A549 (cell line): Measurements from ENCODE around the gene ICAM4. TPM values are rescaled to one million over a fixed set of nuclear protein-coding genes. Genes with fewer than 3 reads are reported as not detected.

ENCODE experiments used
- ATAC-seq, 2 experiments: fragments of 200-7000 bp in 1 of 2; fragments of >200 bp in 1 of 2; cut with Nextera tagmentation in 1 of 2; cut with Tn5 transposase in 1 of 2; 3 replicates each; pipeline versions ENCODE4 v1.8.0 to v1.9.1; 2018 to 2020; ENCODE audit warnings: mild to moderate bottlenecking in 1 of 2, moderate library complexity in 1 of 2
- CTCF ChIA-PET: fragments of 300-600 bp; sonication (Branson Sonifier 250); formaldehyde crosslinking; extraction: SDS; loops from one replicate; lab custom pipeline; 2021; ENCODE audit warnings: antibody characterized with exemption, inconsistent platforms; lab: Yijun Ruan, JAX
- POLR2A ChIA-PET: fragments of 350-600 bp; formaldehyde crosslinking; extraction: SDS; loops from one replicate; lab custom pipeline; 2021; ENCODE audit warnings: antibody characterized with exemption, inconsistent platforms; lab: Yijun Ruan, JAX
- DNase-seq, 2 experiments: peaks; one replicate each; pipeline versions ENCODE4 v3.0.0 to v3.0.0-alpha.2; 2011 to 2016; ENCODE audit warnings: low read depth in 1 of 2, low spot score in 1 of 2
- FAIRE-seq: peaks from 2 replicates; lab custom pipeline; 2011; peaks lifted over from hg19 to GRCh38; lab: Jason Lieb, UNC
- H3K27ac ChIP-seq, 2 experiments: fragments of >200 bp; sonication (Bioruptor Twin); formaldehyde crosslinking; 3 replicates each; pipeline ENCODE4 v1.5.1; 2016 to 2017
- H3K4me1 ChIP-seq: fragments of >200 bp; sonication (Bioruptor Twin); formaldehyde crosslinking; 3 replicates; pipeline ENCODE4 v1.6.1; 2016
- H3K4me2 ChIP-seq: fragments of >200 bp; sonication (Bioruptor Twin); formaldehyde crosslinking; 3 replicates; pipeline ENCODE4 v1.6.1; 2016
- H3K4me3 ChIP-seq: fragments of >200 bp; sonication (Bioruptor Twin); formaldehyde crosslinking; 3 replicates; pipeline ENCODE4 v1.5.1; 2016
- H3K9me3 ChIP-seq: fragments of >200 bp; sonication (Bioruptor Twin); formaldehyde crosslinking; 3 replicates; pipeline ENCODE4 v1.6.1; 2016
- BHLHE40 ChIP-seq: IDR thresholded peaks from 2 replicates; pipeline ENCODE4 v1.6.1; 2012; ENCODE audit warnings: low read depth, low read length, inconsistent platforms
- CEBPB ChIP-seq, 2 experiments: fragments of >200 bp in 1 of 2; sonication (Bioruptor Twin) in 1 of 2; formaldehyde crosslinking in 1 of 2; IDR thresholded peaks; 2 replicates each; pipeline ENCODE4 v1.6.1; 2012 to 2016
- ESRRA ChIP-seq: fragments of 150-350 bp; IDR thresholded peaks from 2 replicates; pipeline ENCODE4 v1.6.1; 2014; ENCODE audit warnings: mild to moderate bottlenecking, low read length, borderline replicate concordance
- FOSB ChIP-seq: fragments of 250-450 bp; sonication (Bioruptor Pico); IDR thresholded peaks from 2 replicates; pipeline ENCODE4 v1.5.0; 2020; ENCODE audit warnings: mild to moderate bottlenecking, moderate library complexity
- FOXS1 ChIP-seq: fragments of 250-450 bp; sonication (Bioruptor Pico); IDR thresholded peaks from 2 replicates; pipeline ENCODE4 v1.5.0; 2020; ENCODE audit warnings: mild to moderate bottlenecking, moderate library complexity
- HOXA7 ChIP-seq: fragments of 250-450 bp; sonication (Bioruptor Pico); IDR thresholded peaks from 2 replicates; pipeline ENCODE4 v1.5.0; 2020; ENCODE audit warnings: mild to moderate bottlenecking, moderate library complexity
- HOXB13 ChIP-seq: fragments of 250-450 bp; sonication (Bioruptor Pico); IDR thresholded peaks from 2 replicates; pipeline ENCODE4 v1.5.0; 2020; ENCODE audit warnings: low read depth, mild to moderate bottlenecking, moderate library complexity
- HOXB5 ChIP-seq: fragments of 250-450 bp; sonication (Bioruptor Pico); IDR thresholded peaks from 2 replicates; pipeline ENCODE4 v1.5.0; 2020; ENCODE audit warnings: mild to moderate bottlenecking, moderate library complexity
- JUN ChIP-seq, 2 experiments: fragments of >200 bp; sonication (Bioruptor Twin); formaldehyde crosslinking; IDR thresholded peaks; 2 replicates in 1 of 2; 3 replicates in 1 of 2; pipeline ENCODE4 v1.6.1; 2016 to 2017
- JUNB ChIP-seq: fragments of >200 bp; sonication (Bioruptor Twin); formaldehyde crosslinking; IDR thresholded peaks from 2 replicates; pipeline ENCODE4 v1.6.1; 2016
- KDM1A ChIP-seq: fragments of 200-600 bp; sonication (generic); IDR thresholded peaks from 2 replicates; pipeline ENCODE4 v1.6.1; 2016; ENCODE audit warnings: low read depth, mild to moderate bottlenecking
- MAFK ChIP-seq: fragments of 450-650 bp; IDR thresholded peaks from 2 replicates; pipeline ENCODE4 v1.6.1; 2014; ENCODE audit not compliant: partially characterized antibody
- MAZ ChIP-seq: fragments of 150-350 bp; IDR thresholded peaks from 2 replicates; pipeline ENCODE4 v1.6.1; 2014; ENCODE audit warnings: antibody characterized with exemption, low read depth, low read length, borderline replicate concordance
- MYC ChIP-seq: IDR thresholded peaks from 2 replicates; pipeline ENCODE4 v1.6.1; 2012; ENCODE audit warnings: mild to moderate bottlenecking, inconsistent platforms, low read length, improper control_type of control experiment, borderline replicate concordance
- NPAS2 ChIP-seq: fragments of 250-450 bp; sonication (Bioruptor Pico); IDR thresholded peaks from 2 replicates; pipeline ENCODE4 v1.8.0; 2022; ENCODE audit warnings: mild to moderate bottlenecking, moderate library complexity, borderline replicate concordance
- PHF8 ChIP-seq: fragments of 200-600 bp; sonication (generic); IDR thresholded peaks from 2 replicates; pipeline ENCODE4 v1.6.1; 2016; ENCODE audit warnings: low read depth, mild to moderate bottlenecking, antibody characterized with exemption, moderate library complexity, borderline replicate concordance
- POLR2A ChIP-seq: IDR thresholded peaks from 2 replicates; pipeline ENCODE4 v1.6.1; 2012; ENCODE audit warnings: mild to moderate bottlenecking, low read length
- POLR2AphosphoS2 ChIP-seq: conservative IDR thresholded peaks from 2 replicates; pipeline ENCODE4 v1.6.1; 2012; ENCODE audit warnings: low read length, improper control_type of control experiment, inconsistent platforms
- RARB ChIP-seq: fragments of 250-450 bp; sonication (Bioruptor Pico); IDR thresholded peaks from 2 replicates; pipeline ENCODE4 v1.8.0; 2021; ENCODE audit warnings: mild to moderate bottlenecking, moderate library complexity
- RFX5 ChIP-seq: fragments of 450-650 bp; IDR thresholded peaks from 2 replicates; pipeline ENCODE4 v1.7.1; 2014; ENCODE audit warnings: antibody characterized with exemption, mild to moderate bottlenecking, moderate library complexity
- RNF2 ChIP-seq: fragments of 200-600 bp; sonication (generic); IDR thresholded peaks from 2 replicates; pipeline ENCODE4 v1.6.1; 2016; ENCODE audit warnings: low read depth, mild to moderate bottlenecking, antibody characterized with exemption, moderate library complexity, borderline replicate concordance
- TP53 ChIP-seq: fragments of 250-450 bp; sonication (Bioruptor Pico); IDR thresholded peaks from 2 replicates; pipeline ENCODE4 v1.5.0; 2021; ENCODE audit warnings: mild to moderate bottlenecking, moderate library complexity
- ZFP36 ChIP-seq: fragments of 450-650 bp; IDR thresholded peaks from 2 replicates; pipeline ENCODE4 v1.6.1; 2014; ENCODE audit warnings: borderline replicate concordance; ENCODE audit not compliant: partially characterized antibody
- ZNF302 ChIP-seq: fragments of 250-450 bp; sonication (Bioruptor Pico); IDR thresholded peaks from 2 replicates; pipeline ENCODE4 v1.9.0; 2021; ENCODE audit warnings: inconsistent platforms, mild to moderate bottlenecking, moderate library complexity
- ZSCAN20 ChIP-seq: fragments of 250-450 bp; sonication (Bioruptor Pico); IDR thresholded peaks from 2 replicates; pipeline ENCODE4 v1.8.0; 2022; ENCODE audit warnings: mild to moderate bottlenecking, moderate library complexity
- WGBS: methylation state at CpG from one replicate; pipeline ENCODE4 v1.1.6; 2017; ENCODE audit errors: missing lambda C conversion rate; 5-methylcytosine and 5-hydroxymethylcytosine counted together
- polyA plus RNA-seq, 4 experiments: library from polyadenylated mRNA; depleted of rRNA in 3 of 4; stranded (reverse); fragments of >200 nt; fragmentation: RNase III in 1 of 4; extraction: RNeasy Plus Mini Kit Qiagen cat#74134 plus additional on column Dnase treatment in 1 of 4; gene quantifications; 2 replicates in 3 of 4; 3 replicates in 1 of 4; pipeline ENCODE4 v1.2.3, GENCODE V29; 2011 to 2017
- TF ChIP-seq, protein P1 (sequence below): fragments of >200 bp; sonication (Bioruptor Twin); formaldehyde crosslinking; IDR thresholded peaks from 2 replicates; pipeline ENCODE4 v1.6.1; 2016
- TF ChIP-seq, protein P2 (sequence below): fragments of >200 bp; sonication (Bioruptor Twin); formaldehyde crosslinking; IDR thresholded peaks from 3 replicates; pipeline ENCODE4 v1.6.1; 2016
- TF ChIP-seq, protein P3 (sequence below): fragments of 150-350 bp; IDR thresholded peaks from 2 replicates; pipeline ENCODE4 v1.6.1; 2014; ENCODE audit warnings: low read depth, mild to moderate bottlenecking, low read length

ICAM4 gene
- polyA plus RNA-seq, 2 of the 4 experiments (the other 2 are of a cell fraction): not detected

DNA sequence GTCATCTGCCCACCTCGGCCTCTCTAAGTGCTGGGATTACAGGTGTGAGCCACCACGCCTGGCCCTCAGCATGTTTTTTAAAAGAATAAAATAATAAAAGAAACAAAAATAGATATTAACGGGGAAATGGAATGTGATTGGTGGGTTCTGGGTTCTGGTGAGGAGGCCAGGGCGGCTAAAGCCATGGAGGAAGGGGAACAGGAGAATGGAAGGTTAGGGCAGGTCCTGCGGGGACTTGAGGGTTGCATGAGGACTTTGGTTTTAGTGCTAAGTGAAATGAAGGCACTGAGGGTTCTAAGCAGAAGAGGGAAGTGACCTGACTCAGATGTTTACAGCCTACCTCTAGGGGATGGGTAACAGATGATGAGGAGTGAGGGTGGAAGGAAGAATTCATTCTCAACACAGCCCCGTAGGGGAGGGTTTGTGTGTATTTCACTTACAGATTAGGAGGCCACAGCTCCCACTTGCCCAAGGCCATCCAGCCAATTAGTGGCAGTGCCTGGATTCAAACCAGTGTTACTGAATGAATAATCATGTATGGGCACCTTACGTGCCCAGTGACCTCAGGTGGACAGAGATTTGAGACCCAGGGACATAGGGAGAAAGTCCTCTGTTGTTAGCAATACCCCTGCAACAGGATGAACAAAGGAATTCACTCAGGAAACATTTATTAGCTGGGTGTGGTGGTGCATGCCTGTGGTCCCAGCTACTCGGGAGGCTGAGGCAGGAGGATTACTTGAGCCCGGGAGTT, 41.4 kb upstream of the ICAM4 start:
- ChIA-PET POLR2A (no interaction called here), CTCF (interaction anchor here (1.0 to 1.4 kb wide), 3 partner anchors 13 to 23 kb away, joined by 3 to 7 read pairs (median 5); no protein-coding TSS in a partner anchor)
- FAIRE-seq (no peak), DNase-seq (no peak), ATAC-seq (no peak; a peak in 1 of 6 replicates)
- Histone ChIP-seq H3K27ac (no peak overlapping the region), H3K4me3 (no peak overlapping the region), H3K9me3 (no peaks in the 10 kb centered on the region), H3K4me2 (no peak overlapping the region), H3K4me1 (no peaks in the 10 kb centered on the region)
- no peak for TF ChIP-seq RFX5
- no peak for TF ChIP-seq RNF2
- TF ChIP-seq, protein P1, sequence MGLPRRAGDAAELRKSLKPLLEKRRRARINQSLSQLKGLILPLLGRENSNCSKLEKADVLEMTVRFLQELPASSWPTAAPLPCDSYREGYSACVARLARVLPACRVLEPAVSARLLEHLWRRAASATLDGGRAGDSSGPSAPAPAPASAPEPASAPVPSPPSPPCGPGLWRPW: no peak
- TF ChIP-seq MAZ: no peak
- TF ChIP-seq CEBPB (IDR thresholded peaks at IDR 0.05): no peak
- no peak for TF ChIP-seq JUNB
- TF ChIP-seq, protein P2, sequence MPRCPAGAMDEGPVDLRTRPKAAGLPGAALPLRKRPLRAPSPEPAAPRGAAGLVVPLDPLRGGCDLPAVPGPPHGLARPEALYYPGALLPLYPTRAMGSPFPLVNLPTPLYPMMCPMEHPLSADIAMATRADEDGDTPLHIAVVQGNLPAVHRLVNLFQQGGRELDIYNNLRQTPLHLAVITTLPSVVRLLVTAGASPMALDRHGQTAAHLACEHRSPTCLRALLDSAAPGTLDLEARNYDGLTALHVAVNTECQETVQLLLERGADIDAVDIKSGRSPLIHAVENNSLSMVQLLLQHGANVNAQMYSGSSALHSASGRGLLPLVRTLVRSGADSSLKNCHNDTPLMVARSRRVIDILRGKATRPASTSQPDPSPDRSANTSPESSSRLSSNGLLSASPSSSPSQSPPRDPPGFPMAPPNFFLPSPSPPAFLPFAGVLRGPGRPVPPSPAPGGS: no peak
- TF ChIP-seq JUN (IDR thresholded peaks at IDR 0.05): no peak
- no peak for TF ChIP-seq TP53 (CRISPR knock-in tag)
- no peak for TF ChIP-seq HOXB13 (CRISPR knock-in tag)
- TF ChIP-seq POLR2AphosphoS2: no peak
- no peak for TF ChIP-seq MAFK
- TF ChIP-seq ZFP36: no peak
- TF ChIP-seq HOXB5: no peak
- TF ChIP-seq FOXS1 (CRISPR knock-in tag): no peak
- no peak for TF ChIP-seq ZSCAN20 (CRISPR knock-in tag)
- TF ChIP-seq BHLHE40: no peak
- no peak for TF ChIP-seq NPAS2 (CRISPR knock-in tag)
- TF ChIP-seq HOXA7 (CRISPR knock-in tag): no peak
- WGBS: 64% methylated on average over 9 of the region's 9 CpGs

DNA sequence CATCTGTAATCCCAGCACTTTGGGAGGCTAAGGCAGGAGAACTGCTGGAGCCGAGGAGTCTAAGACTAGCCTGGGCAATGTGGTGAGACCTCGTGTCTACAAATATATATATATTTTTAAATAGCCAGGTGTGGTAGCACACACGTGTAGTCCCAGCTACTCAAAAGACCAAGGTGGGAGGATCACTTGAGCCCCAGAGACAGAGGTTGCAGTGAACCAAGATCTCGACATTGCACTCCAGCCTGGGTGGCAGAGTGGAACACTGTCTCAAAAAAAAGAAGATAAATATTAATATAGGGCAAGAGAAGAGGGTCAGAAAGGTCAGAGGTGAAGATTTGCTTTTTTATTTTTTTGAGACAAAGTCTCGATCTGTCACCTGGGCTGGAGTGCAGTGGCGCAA, 40.2 kb upstream of the ICAM4 start:
- FAIRE-seq: no peak
- no peak overlapping the region for H3K4me2 ChIP-seq

More for the DNA sequence above, 40.2 kb upstream of the ICAM4 start:
- POLR2A ChIA-PET: no interaction called here
- Histone ChIP-seq H3K9me3 (no peaks in the 10 kb centered on the region), H3K4me3 (no peak overlapping the region), H3K27ac (no peak overlapping the region), H3K4me1 (no peaks in the 10 kb centered on the region)
- 62% methylated on average over 6 of the region's 6 CpGs for WGBS
- no peak for DNase-seq
- ATAC-seq: no peak
- TF ChIP-seq POLR2A: no peak
- TF ChIP-seq JUNB: no peak
- TF ChIP-seq MAZ: no peak
- no peak for TF ChIP-seq TP53 (CRISPR knock-in tag)
- TF ChIP-seq, protein P3, sequence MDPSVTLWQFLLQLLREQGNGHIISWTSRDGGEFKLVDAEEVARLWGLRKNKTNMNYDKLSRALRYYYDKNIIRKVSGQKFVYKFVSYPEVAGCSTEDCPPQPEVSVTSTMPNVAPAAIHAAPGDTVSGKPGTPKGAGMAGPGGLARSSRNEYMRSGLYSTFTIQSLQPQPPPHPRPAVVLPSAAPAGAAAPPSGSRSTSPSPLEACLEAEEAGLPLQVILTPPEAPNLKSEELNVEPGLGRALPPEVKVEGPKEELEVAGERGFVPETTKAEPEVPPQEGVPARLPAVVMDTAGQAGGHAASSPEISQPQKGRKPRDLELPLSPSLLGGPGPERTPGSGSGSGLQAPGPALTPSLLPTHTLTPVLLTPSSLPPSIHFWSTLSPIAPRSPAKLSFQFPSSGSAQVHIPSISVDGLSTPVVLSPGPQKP: no peak
- TF ChIP-seq RARB (CRISPR knock-in tag): no peak
- no peak for TF ChIP-seq MYC
- TF ChIP-seq ZFP36: no peak
- TF ChIP-seq ZNF302 (CRISPR knock-in tag): no peak
- TF ChIP-seq CEBPB (IDR thresholded peaks at IDR 0.05): no peak
- no peak for TF ChIP-seq FOXS1 (CRISPR knock-in tag)
- no peak for TF ChIP-seq PHF8
- no peak for TF ChIP-seq KDM1A
- no peak for TF ChIP-seq FOSB (CRISPR knock-in tag)
- TF ChIP-seq HOXB5: no peak
- no peak for TF ChIP-seq HOXA7 (CRISPR knock-in tag)
- no peak for TF ChIP-seq ESRRA
- TF ChIP-seq, all 56 proteins: peak for 0
- CTCF ChIA-PET: interaction anchor here (1.1 to 1.6 kb wide), 4 partner anchors 12 to 316 kb away, joined by 3 to 8 read pairs (median 5); no protein-coding TSS in a partner anchor
